T47D (cell line): ENCODE measurements around the gene PUSL1.
"Not testable (repeated sequence)": the region's sequence is repeated elsewhere in the genome, so short reads cannot be mapped to it uniquely, and the experiment has no call there.

Experiments
- DNase-seq, 2 experiments: peaks; one replicate each; pipeline versions ENCODE4 v3.0.0 to v3.0.0-alpha.2; 2011 to 2012; ENCODE audit warnings: low read depth in 1 of 2, low spot score in 1 of 2
- JUND ChIP-seq: IDR thresholded peaks from 2 replicates; pipeline ENCODE4 v1.6.1; 2012; ENCODE audit warnings: low read depth
- in situ Hi-C: cut with HindIII; loops from 2 replicates; pipeline ENCODE4 v1.10.0; 2016; ENCODE audit warnings: low sequenced_read_pairs, low pct_unique_long_range_greater_than_20kb

PUSL1 gene

GRCh38 chr1:1311107-1312104 is 3.0 kb downstream of the PUSL1 start:
- in situ Hi-C loops, result no loop called here
- no peak for DNase-seq
- TF ChIP-seq JUND, result no peak

- in situ Hi-C loops, result no loop called here
- TF ChIP-seq JUND, result no peak
Measured at GRCh38 chr1:1312450-1313314, 4.3 kb downstream of the PUSL1 start.

GRCh38 chr1:1313500-1314236 is 5.3 kb downstream of the PUSL1 start:
- no peak for DNase-seq
- in situ Hi-C loops, result no loop called here
- TF ChIP-seq JUND, result no peak

More at GRCh38 chr1:1312450-1313314, 4.3 kb downstream of the PUSL1 start:
- DNase-seq, result no peak

GRCh38 chr1:1314237-1314586 is 5.8 kb downstream of the PUSL1 start:
- in situ Hi-C loops, result no loop called here
- TF ChIP-seq JUND, result no peak
- DNase-seq, result no peak

- in situ Hi-C loops, result no loop called here
- DNase-seq, result no peak
- TF ChIP-seq JUND, result no peak
Measured at GRCh38 chr1:1314678-1315335, 6.4 kb downstream of the PUSL1 start.

GRCh38 chr1:1315435-1315954 is 7.1 kb downstream of the PUSL1 start:
- in situ Hi-C loops, result no loop called here
- DNase-seq, result no peak
- no peak for TF ChIP-seq JUND

GRCh38 chr1:1316199-1316598 is 7.8 kb downstream of the PUSL1 start:
- DNase-seq, in situ Hi-C loops: not testable (repeated sequence)

- in situ Hi-C loops, result no loop called here
- TF ChIP-seq JUND, result no peak
- DNase-seq, result no peak
Measured at GRCh38 chr1:1317420-1317819, 9.0 kb downstream of the PUSL1 start.

- in situ Hi-C loops, result no loop called here
- TF ChIP-seq JUND, result no peak
- DNase-seq, result peak in 1 of 2 experiments; percentile 78
Measured at GRCh38 chr1:1318131-1318652, 9.8 kb downstream of the PUSL1 start.

- DNase-seq, result no peak
- TF ChIP-seq JUND, result no peak
- in situ Hi-C loops, result no loop called here
Measured at GRCh38 chr1:1318777-1319645, 10.6 kb downstream of the PUSL1 start.

GRCh38 chr1:1319646-1319941 is 11.2 kb downstream of the PUSL1 start:
- no peak for TF ChIP-seq JUND
- in situ Hi-C loops, result no loop called here
- no peak for DNase-seq
